HUES64 (cell line): ENCODE data around the gene C1orf56.
A peak's percentile ranks its signal among the peaks of the same experiment; 100 is the strongest.

Source experiments
- H3K27ac ChIP-seq: 2 replicates; pipeline ENCODE4 v1.7.0; 2013; ENCODE audit warnings: low read depth, low read length, inconsistent platforms
- H3K27me3 ChIP-seq: 2 replicates; pipeline ENCODE4 v1.6.1; 2013; ENCODE audit warnings: mild to moderate bottlenecking, low read length; ENCODE audit not compliant: insufficient read depth
- H3K36me3 ChIP-seq: 2 replicates; pipeline ENCODE4 v1.6.1; 2013; ENCODE audit warnings: mild to moderate bottlenecking, low read length; ENCODE audit not compliant: insufficient read depth
- H3K4me1 ChIP-seq: 2 replicates; pipeline ENCODE4 v1.6.1; 2013; ENCODE audit warnings: mild to moderate bottlenecking, low read length, moderate library complexity; ENCODE audit not compliant: insufficient read depth
- H3K4me3 ChIP-seq: 2 replicates; pipeline ENCODE4 v1.5.1; 2013; ENCODE audit warnings: mild to moderate bottlenecking, low read length, moderate library complexity
- H3K9ac ChIP-seq: 2 replicates; pipeline ENCODE4 v1.6.1; 2013; ENCODE audit warnings: mild to moderate bottlenecking, low read depth, low read length
- H3K9me3 ChIP-seq: 2 replicates; pipeline ENCODE4 v1.6.1; 2013; ENCODE audit warnings: low read depth, low read length; ENCODE audit not compliant: insufficient read depth
- WGBS: fragments of 150-250, 120-280 bp; methylation state at CpG from one replicate; pipeline ENCODE4 v1.1.7; 2013; ENCODE audit warnings: missing lambda C conversion rate; 5-methylcytosine and 5-hydroxymethylcytosine counted together

C1orf56 gene

DNA sequence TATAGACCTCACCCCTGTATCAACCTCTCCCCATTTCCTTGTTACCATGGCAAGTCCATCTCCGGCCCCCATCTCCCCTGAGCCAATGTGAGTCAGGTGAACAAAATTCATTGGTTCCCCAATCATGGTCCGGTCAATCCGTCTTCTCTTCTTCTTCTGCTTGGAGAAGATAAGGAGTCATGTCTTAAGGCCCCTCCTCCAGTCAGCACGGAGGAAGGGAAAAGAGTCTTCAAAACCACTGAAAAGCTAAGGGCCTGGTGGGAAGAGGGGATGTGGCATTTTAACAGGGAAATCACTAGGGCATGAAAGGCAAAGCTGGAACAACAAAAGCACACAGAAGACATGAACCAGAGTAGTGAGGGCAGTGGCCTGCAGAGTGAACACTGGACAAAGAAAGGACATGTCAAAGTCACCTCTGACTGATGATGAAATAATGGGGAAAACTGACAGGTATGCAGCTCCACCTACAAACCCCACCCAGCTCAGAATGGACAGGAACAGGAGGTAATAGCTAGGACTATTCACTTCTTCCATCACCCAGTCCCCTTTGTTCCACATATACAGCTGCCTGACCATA is 7.5 kb downstream of the C1orf56 start:
- Histone ChIP-seq H3K27me3 (no peaks in the 10 kb centered on the region), H3K4me3 (no peak overlapping the region), H3K9me3 (no peaks in the 10 kb centered on the region), H3K4me1 (peaks cover 12% of the 10 kb centered on the region), H3K27ac (no peak overlapping the region), H3K36me3 (peaks cover 68% of the 10 kb centered on the region), H3K9ac (no peak overlapping the region)
- WGBS = 96% methylated on average over 4 of the region's 4 CpGs

DNA sequence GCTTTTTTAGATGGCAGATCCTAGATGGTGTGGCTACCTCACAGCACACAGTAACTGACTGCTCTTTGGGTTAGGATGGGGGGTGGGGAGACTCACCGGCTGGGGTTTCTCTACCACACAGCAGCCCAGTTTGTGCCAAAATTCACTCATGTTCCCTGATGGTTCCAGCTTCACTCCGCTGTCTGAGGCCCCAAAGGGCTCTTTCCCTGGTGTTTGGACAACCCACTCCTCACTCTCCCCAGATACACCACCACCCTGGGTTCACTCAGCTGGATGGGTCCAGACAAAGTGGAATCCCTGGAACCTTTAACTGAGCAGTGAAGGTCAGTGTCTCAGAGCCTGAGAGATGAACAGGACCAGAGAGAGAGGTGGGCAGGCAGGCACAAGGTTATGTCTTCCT is 8.0 kb downstream of the C1orf56 start:
- Histone ChIP-seq H3K27me3 (no peaks in the 10 kb centered on the region), H3K36me3 (peaks cover 63% of the 10 kb centered on the region), H3K27ac (no peak overlapping the region), H3K4me3 (no peak overlapping the region), H3K9ac (no peak overlapping the region), H3K9me3 (no peaks in the 10 kb centered on the region), H3K4me1 (peaks cover 12% of the 10 kb centered on the region)
- 85% methylated on average over 1 of the region's 2 CpGs for WGBS

DNA sequence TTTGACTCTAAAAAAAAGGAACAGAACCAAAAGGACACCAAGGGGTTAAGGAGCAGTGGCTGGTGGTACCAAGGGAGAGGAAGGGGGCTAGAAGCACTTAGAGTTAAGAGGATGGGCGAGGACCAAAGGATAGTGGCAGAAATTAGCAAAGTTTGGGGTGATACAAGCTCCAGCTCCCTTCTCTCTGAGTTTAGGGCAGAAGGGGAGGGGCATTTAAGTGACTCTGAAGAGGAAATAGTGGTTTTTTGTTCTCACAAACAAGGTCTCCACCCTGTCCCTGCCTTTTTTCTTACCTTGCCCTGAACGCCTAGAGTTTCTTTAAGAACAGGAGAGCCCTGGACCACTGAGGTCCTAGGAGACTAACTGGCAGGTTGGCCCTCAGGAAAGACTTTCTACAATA is 8.6 kb downstream of the C1orf56 start:
- Histone ChIP-seq H3K36me3 (peaks cover 57% of the 10 kb centered on the region), H3K4me3 (no peak overlapping the region), H3K27me3 (no peaks in the 10 kb centered on the region), H3K9ac (no peak overlapping the region), H3K9me3 (no peaks in the 10 kb centered on the region), H3K27ac (no peak overlapping the region), H3K4me1 (peaks cover 12% of the 10 kb centered on the region)
- WGBS = 60% methylated on average over 2 of the region's 2 CpGs

DNA sequence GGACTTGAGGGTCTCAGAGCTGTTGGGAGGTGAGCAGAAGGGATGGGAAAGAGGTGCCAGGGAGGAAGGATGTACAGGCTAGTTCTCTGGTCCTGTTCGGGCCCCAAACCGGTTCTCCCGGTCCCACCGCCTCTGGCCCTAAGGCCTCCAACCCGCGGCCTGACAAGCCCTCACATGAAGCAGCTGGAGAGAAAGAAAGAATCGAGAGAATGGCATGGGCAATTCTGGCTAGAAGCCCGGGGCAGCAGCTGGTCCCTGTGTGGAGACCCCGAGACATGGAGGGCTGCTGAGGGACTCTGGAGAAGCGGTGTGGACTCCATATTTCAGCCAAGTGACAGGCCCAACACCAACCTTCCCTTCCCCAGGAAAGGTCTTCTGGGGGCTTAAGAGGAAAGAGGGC is 11.1 kb downstream of the C1orf56 start:
- under 1% methylated on average over 10 of the region's 10 CpGs for WGBS
- Histone ChIP-seq H3K4me1 (peaks cover 20% of the 10 kb centered on the region), H3K36me3 (peaks cover 41% of the 10 kb centered on the region), H3K4me3 (peak overlapping the region; percentile 77), H3K9ac (peak overlapping the region; percentile 85), H3K27ac (peak overlapping the region; percentile 90), H3K9me3 (no peaks in the 10 kb centered on the region), H3K27me3 (no peaks in the 10 kb centered on the region)

DNA sequence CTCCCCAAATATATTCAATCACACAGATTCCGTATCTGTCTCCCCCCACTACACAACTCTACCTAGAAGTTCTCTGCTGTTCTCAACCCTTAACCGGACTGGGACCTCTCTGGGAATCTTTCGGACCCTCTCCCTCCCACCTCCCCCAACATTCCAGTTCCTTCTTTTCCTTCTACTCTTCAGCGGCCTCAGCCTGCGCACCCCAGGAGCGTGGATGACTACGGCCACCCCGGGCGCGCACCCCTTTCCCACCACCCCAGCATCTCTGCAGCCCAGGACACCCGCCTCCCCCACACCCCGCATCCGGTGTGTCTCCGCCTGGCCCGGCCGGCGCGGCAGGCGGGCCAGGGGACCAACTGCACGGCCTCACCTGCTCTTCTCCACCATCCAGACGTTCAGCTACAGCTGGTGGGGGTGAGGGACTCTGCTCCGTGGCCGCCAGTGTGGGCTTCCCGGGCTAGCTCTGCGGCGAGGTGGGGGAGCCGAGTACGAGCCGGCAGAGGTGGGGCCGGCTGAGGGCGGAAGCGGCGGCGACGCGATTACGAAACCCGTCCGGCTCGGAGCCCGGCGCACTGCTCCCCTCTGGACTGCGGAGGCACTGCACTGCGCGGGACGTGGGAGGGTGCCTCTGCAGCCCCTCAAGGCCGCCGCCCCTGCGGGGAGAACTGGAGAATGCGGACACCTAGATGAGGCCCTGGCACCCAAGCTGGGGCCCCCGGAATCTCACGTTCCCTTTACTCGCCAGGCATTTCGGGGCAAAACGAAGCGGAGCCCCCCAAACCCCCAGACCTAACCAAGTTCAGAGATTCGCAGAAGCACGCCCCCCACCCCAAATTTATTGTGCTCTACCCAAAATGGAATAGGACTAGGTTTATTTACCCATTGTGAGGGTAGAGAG is 11.8 kb downstream of the C1orf56 start, which contains the start of gene CDC42SE1:
CDC42SE1 (minus strand) TSS at position 514 of the 898 bp plus-strand sequence. CDS start 3,892 bp downstream, outside the sequence.
- Histone ChIP-seq H3K27ac (peak within 1 kb of the TSS; percentile 90), H3K9me3 (no peaks in the 10 kb centered on the region), H3K4me3 (peak within 1 kb of the TSS; percentile 77), H3K4me1 (peaks cover 22% of the 10 kb centered on the region), H3K27me3 (no peaks in the 10 kb centered on the region), H3K9ac (peak within 1 kb of the TSS; percentile 85), H3K36me3 (peaks cover 36% of the 10 kb centered on the region)
- WGBS = under 1% methylated on average over 58 of the region's 58 CpGs

DNA sequence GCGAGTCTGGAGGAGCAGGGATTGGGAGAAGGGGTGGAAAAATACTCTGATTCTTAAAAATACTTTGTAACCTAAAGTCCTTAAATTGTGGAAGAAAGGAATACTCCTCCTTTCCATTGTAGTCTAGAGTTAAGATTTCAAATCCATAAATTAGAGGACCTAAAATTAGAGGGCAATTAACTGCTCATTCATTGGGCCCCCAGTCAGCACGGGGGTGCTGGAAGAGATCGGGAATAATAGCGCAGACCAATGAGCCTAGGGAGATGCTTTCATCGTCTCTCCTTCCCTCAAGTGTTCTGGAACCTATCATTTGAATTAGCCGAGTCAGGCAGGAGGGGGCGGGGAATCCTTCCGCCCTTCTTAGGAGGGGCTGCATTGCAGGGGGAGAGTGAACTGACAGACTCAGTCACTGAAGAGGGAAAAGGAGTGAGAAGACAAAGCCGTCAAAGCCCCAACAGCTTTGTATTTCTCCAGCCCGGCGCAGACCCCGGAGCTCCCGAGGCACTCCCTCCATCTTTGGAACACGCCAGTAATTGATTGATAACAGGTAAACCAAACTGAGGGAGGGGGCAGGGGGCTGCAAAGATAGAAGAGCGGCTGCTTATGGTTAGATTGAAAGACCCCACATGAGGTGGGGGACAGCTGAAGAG is 12.6 kb downstream of the C1orf56 start, which contains the start of gene MLLT11:
MLLT11 (plus strand) TSS at position 391 of the 650 bp plus-strand sequence. CDS start 6,828 bp downstream, outside the sequence.
- peak within 1 kb of the TSS; percentile 90 for H3K27ac ChIP-seq
- no peaks in the 10 kb centered on the region for H3K9me3 ChIP-seq
- no peaks in the 10 kb centered on the region for H3K27me3 ChIP-seq
- H3K4me1 ChIP-seq = peaks cover 24% of the 10 kb centered on the region
- H3K4me3 ChIP-seq = peak within 1 kb of the TSS; percentile 77
- peak within 1 kb of the TSS; percentile 85 for H3K9ac ChIP-seq
- peaks cover 31% of the 10 kb centered on the region for H3K36me3 ChIP-seq
- WGBS = 0% methylated on average over 14 of the region's 15 CpGs

DNA sequence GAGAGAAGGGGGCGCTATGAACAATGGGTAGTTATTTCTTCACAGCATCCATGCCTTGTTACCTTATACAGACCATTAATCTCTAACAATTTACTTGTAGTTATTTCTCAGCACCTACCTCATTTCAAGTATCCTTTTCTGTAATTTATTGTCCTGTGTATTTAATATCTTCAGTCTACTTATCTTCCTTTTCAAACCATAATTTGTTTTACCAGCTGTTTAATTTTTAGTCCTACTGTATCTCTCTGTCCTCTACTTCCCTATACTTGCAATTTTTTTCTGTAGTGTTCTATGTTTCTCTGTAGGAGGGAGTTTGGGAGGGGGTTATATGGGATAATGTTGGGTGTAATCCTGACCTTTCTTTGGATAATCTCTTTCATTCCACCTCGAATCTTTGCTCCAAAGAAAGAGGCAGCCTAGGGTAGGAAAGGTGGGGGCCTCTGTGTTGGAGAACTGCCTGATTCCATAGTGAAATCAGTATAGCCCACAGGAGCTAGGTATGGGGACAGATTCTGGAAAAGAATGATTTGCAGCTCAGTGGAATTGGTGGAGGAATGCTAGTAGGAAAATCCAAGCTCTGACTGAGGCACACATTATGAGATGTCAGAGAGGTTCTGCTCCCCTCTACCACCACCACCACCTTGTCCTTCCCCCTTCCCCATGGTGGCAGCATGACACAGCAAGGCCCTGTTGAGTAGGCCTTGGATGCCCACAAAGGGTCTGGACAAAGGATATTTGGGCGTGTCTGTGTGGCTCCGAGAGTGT is 13.3 kb downstream of the C1orf56 start:
- Histone ChIP-seq H3K27ac (peak overlapping the region; percentile 90), H3K4me1 (peaks cover 24% of the 10 kb centered on the region), H3K4me3 (peak overlapping the region; percentile 77), H3K36me3 (peaks cover 30% of the 10 kb centered on the region), H3K9ac (peak overlapping the region; percentile 85), H3K27me3 (no peaks in the 10 kb centered on the region), H3K9me3 (no peaks in the 10 kb centered on the region)
- 0% methylated on average over 1 of the region's 4 CpGs for WGBS

DNA sequence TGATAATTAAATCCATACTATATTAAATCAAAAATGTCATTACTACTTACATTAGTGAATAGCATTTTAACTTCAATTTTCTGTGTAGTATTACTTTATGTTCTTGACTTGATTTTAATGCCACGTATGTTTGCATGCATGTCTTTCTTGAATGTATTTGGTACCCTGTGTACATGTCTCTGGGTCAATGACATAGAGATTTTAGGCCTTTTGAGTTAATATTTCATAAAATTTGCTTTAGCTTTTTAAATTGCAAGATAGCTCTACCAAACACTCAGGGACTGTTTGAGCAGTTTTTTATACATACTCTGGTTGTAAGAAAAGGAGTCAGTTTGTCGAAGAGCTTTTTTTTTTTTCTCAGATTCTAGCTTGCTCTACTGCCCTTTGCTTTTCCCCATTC is 14.2 kb downstream of the C1orf56 start:
- H3K27ac ChIP-seq = 0 out of 2 replicates have a peak overlapping the region, but pooled peaks have one; percentile 90

DNA sequence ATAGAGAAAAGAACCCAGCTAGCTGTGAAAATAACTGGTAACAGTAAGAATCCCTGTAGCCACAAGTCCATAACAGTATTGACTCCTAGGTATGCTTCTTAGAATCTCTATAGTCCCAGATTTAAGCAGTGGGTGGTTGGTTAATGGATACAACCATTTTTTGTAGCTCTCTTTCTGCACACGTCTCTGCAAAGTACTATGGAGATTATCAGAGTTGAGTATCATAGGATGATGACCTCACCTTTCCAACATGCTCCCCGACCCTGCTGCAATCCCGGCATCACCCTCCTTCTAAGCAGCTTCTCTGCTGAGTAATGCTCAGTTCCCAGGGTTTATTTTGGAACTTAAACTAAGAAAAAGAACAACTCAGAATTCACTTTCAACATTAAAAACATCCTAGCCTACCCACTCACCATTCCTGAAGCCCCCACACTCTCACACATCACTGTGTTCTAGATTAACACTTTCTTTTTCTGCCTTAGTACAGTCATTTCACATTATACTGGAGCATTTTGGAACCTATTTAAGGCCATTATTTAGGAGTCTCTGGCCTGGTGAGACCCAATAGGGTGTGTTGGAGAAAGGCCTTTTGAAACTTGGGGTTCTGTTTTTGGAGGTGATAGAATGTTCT is 15.3 kb downstream of the C1orf56 start:
- Histone ChIP-seq H3K4me1 (peaks cover 21% of the 10 kb centered on the region), H3K36me3 (peaks cover 29% of the 10 kb centered on the region), H3K9ac (no peak overlapping the region), H3K9me3 (no peaks in the 10 kb centered on the region), H3K27me3 (no peaks in the 10 kb centered on the region), H3K27ac (no peak overlapping the region), H3K4me3 (peak overlapping the region; percentile 24; the same call in 1 of the 2 replicates)
- WGBS = 80% methylated on average over 3 of the region's 3 CpGs

More for the DNA sequence above, 14.2 kb downstream of the C1orf56 start:
- no peaks in the 10 kb centered on the region for H3K9me3 ChIP-seq
- WGBS = 68% methylated on average over 2 of the region's 2 CpGs
- peak overlapping the region; percentile 85; the same call in 1 of the 2 replicates for H3K9ac ChIP-seq
- peaks cover 24% of the 10 kb centered on the region for H3K36me3 ChIP-seq
- no peaks in the 10 kb centered on the region for H3K27me3 ChIP-seq
- peak overlapping the region; percentile 77 for H3K4me3 ChIP-seq
- H3K4me1 ChIP-seq = peaks cover 24% of the 10 kb centered on the region

DNA sequence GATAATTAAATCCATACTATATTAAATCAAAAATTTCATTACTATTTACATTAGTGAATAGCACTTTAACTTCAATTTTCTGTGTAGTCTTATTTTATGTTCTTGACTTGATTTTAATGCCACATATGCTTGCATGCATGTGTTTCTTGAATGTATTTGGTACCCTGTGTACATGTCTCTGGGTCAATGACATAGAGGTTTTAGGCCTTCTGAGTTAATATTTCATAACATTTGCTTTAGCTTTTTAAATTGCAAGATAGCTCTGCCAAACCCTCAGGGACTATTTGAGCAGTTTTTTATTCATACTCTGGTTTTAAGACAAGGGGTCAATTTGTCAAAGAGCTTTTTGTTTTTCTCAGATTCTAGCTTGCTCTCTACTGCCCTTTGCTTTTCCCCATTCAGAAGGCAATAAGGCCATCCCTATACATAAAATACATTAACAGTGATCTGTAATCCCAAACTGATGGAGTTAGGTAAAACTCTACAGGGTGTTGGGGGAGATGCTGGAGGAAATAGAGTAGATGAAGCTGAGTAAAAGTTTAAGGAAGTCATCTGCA is 17.6 kb downstream of the C1orf56 start:
- H3K36me3 ChIP-seq = peaks cover 41% of the 10 kb centered on the region

More for the DNA sequence above, 17.6 kb downstream of the C1orf56 start:
- peaks cover 16% of the 10 kb centered on the region for H3K4me1 ChIP-seq
- H3K27me3 ChIP-seq = no peaks in the 10 kb centered on the region
- H3K27ac ChIP-seq = no peak overlapping the region
- H3K9me3 ChIP-seq = no peaks in the 10 kb centered on the region
- H3K4me3 ChIP-seq = no peak overlapping the region
- no peak overlapping the region for H3K9ac ChIP-seq
